DND-41 (cell line): Measurements from ENCODE around the gene PDLIM4.

ENCODE experiments used
- ATAC-seq: fragments of 200-7000 bp; cut with Tn5 transposase; 3 replicates; pipeline ENCODE4 v1.9.1; 2021; ENCODE audit warnings: low read depth; ENCODE audit not compliant: insufficient read depth
- DNase-seq: peaks from one replicate; pipeline ENCODE4 v3.0.0-alpha.2; 2020
- H2AFZ ChIP-seq: 2 replicates; pipeline ENCODE4 v1.6.0; 2012; ENCODE audit warnings: low read depth, low read length
- H3K27ac ChIP-seq: 2 replicates; pipeline ENCODE4 v1.5.1; 2012; ENCODE audit warnings: low read length, inconsistent platforms
- H3K27me3 ChIP-seq: fragments of 200-600 bp; sonication (generic); 2 replicates; pipeline ENCODE4 v1.6.0; 2012; ENCODE audit warnings: low read length, mild to moderate bottlenecking, inconsistent platforms; ENCODE audit not compliant: insufficient read depth, poor library complexity
- H3K36me3 ChIP-seq: 2 replicates; pipeline ENCODE4 v1.5.1; 2012; ENCODE audit warnings: low read length, inconsistent platforms; ENCODE audit not compliant: insufficient read depth
- H3K4me1 ChIP-seq: 2 replicates; pipeline ENCODE4 v1.5.1; 2012; ENCODE audit warnings: mild to moderate bottlenecking, low read length; ENCODE audit not compliant: insufficient read depth
- H3K4me2 ChIP-seq: 2 replicates; pipeline ENCODE4 v1.6.0; 2012; ENCODE audit warnings: mild to moderate bottlenecking, moderate library complexity, low read length, inconsistent platforms; ENCODE audit not compliant: insufficient read depth
- H3K4me3 ChIP-seq, 2 experiments: fragments of 200-600 bp in 1 of 2; shearing (Covaris generic) in 1 of 2; 2 replicates each; pipeline ENCODE4 v1.5.1; 2012 to 2016; ENCODE audit warnings: inconsistent platforms in 2 of 2, low read length in 2 of 2, mild to moderate bottlenecking in 2 of 2, low read depth in 1 of 2, moderate library complexity in 1 of 2
- H3K79me2 ChIP-seq: 2 replicates; pipeline ENCODE4 v1.6.0; 2012; ENCODE audit warnings: low read length, inconsistent platforms; ENCODE audit not compliant: insufficient read depth
- H3K9ac ChIP-seq: 2 replicates; pipeline ENCODE4 v1.6.0; 2012; ENCODE audit warnings: low read depth, mild to moderate bottlenecking, inconsistent platforms, low read length, moderate library complexity
- H3K9me3 ChIP-seq: 2 replicates; pipeline ENCODE4 v1.5.1; 2012; ENCODE audit warnings: low read length, moderate library complexity, mild to moderate bottlenecking, inconsistent platforms; ENCODE audit not compliant: insufficient read depth, severe bottlenecking
- H4K20me1 ChIP-seq: 2 replicates; pipeline ENCODE4 v1.6.0; 2012; ENCODE audit warnings: low read length; ENCODE audit not compliant: insufficient read depth
- CTCF ChIP-seq: IDR thresholded peaks from 2 replicates; pipeline ENCODE4 v1.5.1; 2012; ENCODE audit warnings: borderline replicate concordance, low read length, moderate library complexity, mild to moderate bottlenecking; ENCODE audit not compliant: poor library complexity, severe bottlenecking; ENCODE audit errors: extremely low read depth
- EZH2 ChIP-seq: IDR thresholded peaks from 3 replicates; pipeline ENCODE4 v1.6.1; 2012; ENCODE audit warnings: borderline replicate concordance, low read depth, mild to moderate bottlenecking, moderate library complexity, low read length, inconsistent platforms; ENCODE audit not compliant: severe bottlenecking

The PDLIM4 gene

DNA sequence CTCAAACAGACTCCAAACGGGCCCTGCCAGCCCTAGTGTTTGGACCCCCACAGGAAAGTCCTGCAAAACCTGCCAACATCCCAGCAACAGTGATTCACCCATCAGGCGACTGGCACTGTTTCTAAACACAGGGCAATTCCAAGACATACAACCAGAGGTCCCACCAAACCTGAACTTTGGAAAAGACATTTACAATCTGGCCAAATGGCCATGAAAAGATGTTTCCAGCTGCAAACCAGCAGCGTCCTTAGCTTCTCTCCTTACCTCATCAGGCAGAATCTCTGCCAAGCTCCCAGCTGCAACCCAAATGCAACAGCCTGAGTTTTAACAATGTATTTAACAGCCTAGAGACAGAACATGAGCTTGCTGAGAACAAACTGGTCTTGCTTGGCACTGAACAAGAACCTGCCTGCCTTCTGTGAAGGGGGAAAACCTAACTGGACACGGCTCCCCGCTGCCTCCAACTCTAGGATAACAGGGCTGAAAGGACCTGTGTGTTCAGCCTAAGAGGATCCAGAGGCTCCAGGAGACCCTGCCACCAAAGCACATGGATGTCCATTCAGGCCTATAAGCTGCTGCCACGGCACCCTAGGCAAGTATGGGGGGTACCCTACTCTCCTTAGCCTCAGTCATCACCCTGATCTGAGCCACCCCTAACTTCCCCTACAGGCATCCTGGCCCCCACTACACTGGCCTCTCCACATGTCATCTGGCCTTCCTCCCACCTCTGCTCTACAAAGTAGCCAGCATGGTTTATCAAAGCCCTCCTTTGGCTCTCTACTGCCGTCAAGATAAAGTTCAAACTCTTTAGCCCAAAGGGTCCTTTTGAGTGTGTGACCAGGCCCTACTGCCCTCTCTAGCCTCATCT is 35.5 kb upstream of the PDLIM4 start:
- no peaks in the 10 kb centered on the region for H3K4me1 ChIP-seq
- no peak overlapping the region for H3K4me3 ChIP-seq
- no peaks in the 10 kb centered on the region for H3K9me3 ChIP-seq
- H3K27ac ChIP-seq, result no peak overlapping the region
- H3K9ac ChIP-seq, result no peak overlapping the region
- no peaks in the 10 kb centered on the region for H3K79me2 ChIP-seq
- no peak for ATAC-seq
- no peak overlapping the region for H3K4me2 ChIP-seq
- no peak for TF ChIP-seq EZH2
- TF ChIP-seq CTCF, result no peak
- peaks cover 15% of the 10 kb centered on the region for H3K27me3 ChIP-seq
- H4K20me1 ChIP-seq, result no peaks in the 10 kb centered on the region
- no peaks in the 10 kb centered on the region for H3K36me3 ChIP-seq
- H2AFZ ChIP-seq, result no peak overlapping the region
- DNase-seq, result no peak

GRCh38 chr5:132222649-132223038 is 34.9 kb upstream of the PDLIM4 start:
- Histone ChIP-seq H3K9ac (no peak overlapping the region), H3K4me1 (no peaks in the 10 kb centered on the region), H3K36me3 (no peaks in the 10 kb centered on the region), H3K27me3 (peaks cover 15% of the 10 kb centered on the region), H3K27ac (no peak overlapping the region), H3K4me2 (no peak overlapping the region), H3K4me3 (no peak overlapping the region), H3K79me2 (no peaks in the 10 kb centered on the region), H3K9me3 (no peaks in the 10 kb centered on the region), H2AFZ (no peak overlapping the region), H4K20me1 (no peaks in the 10 kb centered on the region)
- TF ChIP-seq CTCF (no peak), EZH2 (no peak)
- no peak for ATAC-seq
- no peak for DNase-seq

- Histone ChIP-seq H3K4me3 (no peak overlapping the region), H4K20me1 (no peaks in the 10 kb centered on the region), H3K36me3 (no peaks in the 10 kb centered on the region), H3K4me2 (no peak overlapping the region), H3K9ac (no peak overlapping the region), H3K79me2 (no peaks in the 10 kb centered on the region), H3K4me1 (no peaks in the 10 kb centered on the region), H2AFZ (no peak overlapping the region), H3K9me3 (no peaks in the 10 kb centered on the region), H3K27ac (no peak overlapping the region), H3K27me3 (peaks cover 15% of the 10 kb centered on the region)
- ATAC-seq (no peak), DNase-seq (no peak)
- TF ChIP-seq EZH2, result no peak
- no peak for TF ChIP-seq CTCF
Measured at GRCh38 chr5:132223861-132224260, 33.6 kb upstream of the PDLIM4 start.
